Breast epithelium (tissue), 4 donors: Measurements from ENCODE around the gene KPNB1. TPM values are rescaled to one million over a fixed set of nuclear protein-coding genes. Genes with fewer than 3 reads are reported as not detected.
A peak's percentile ranks its signal among the peaks of the same experiment; 100 is the strongest.

Source experiments
- DNase-seq, 2 donors: peaks; one replicate each; pipeline ENCODE4 v3.0.0-alpha.2; 2019; ENCODE audit warnings: low spot score in 2 of 2
- H3K27ac ChIP-seq, 2 donors: fragments of 200-600 bp; sonication (generic) in 1 of 2; one replicate each; pipeline ENCODE4 v1.5.1; 2016 to 2019; ENCODE audit warnings: mild to moderate bottlenecking in 1 of 2
- H3K27me3 ChIP-seq, 2 donors: fragments of 200-600 bp; sonication (generic) in 1 of 2; one replicate each; pipeline versions ENCODE4 v1.5.1 to v1.6.0; 2017 to 2019; ENCODE audit warnings: control low read depth in 1 of 2, mild to moderate bottlenecking in 1 of 2
- H3K36me3 ChIP-seq: fragments of 200-600 bp; one replicate; pipeline ENCODE4 v1.5.1; 2019
- H3K4me1 ChIP-seq, 2 donors: fragments of 200-600 bp; sonication (generic); one replicate each; pipeline ENCODE4 v1.5.1; 2016 to 2019; ENCODE audit warnings: control low read depth in 1 of 2
- H3K4me3 ChIP-seq, 3 donors: fragments of 200-600 bp; sonication (generic); 1 replicate in 2 of 3; 2 replicates in 1 of 3; pipeline ENCODE4 v1.5.1; 2016 to 2019; ENCODE audit warnings: mild to moderate bottlenecking in 3 of 3, moderate library complexity in 2 of 3
- H3K9me3 ChIP-seq, 2 donors: fragments of 200-600 bp; sonication (generic) in 1 of 2; one replicate each; pipeline ENCODE4 v1.5.1; 2016 to 2019; ENCODE audit warnings: control low read depth in 1 of 2
- CTCF ChIP-seq, 3 donors: fragments of 450-650 bp; IDR thresholded peaks; one replicate each; pipeline ENCODE4 v1.5.1; 2016 to 2017; ENCODE audit warnings: antibody characterized with exemption in 3 of 3, mild to moderate bottlenecking in 3 of 3, moderate library complexity in 3 of 3
- POLR2A ChIP-seq: fragments of 450-650 bp; IDR thresholded peaks from one replicate; pipeline ENCODE4 v1.6.1; 2016; ENCODE audit warnings: antibody characterized with exemption, mild to moderate bottlenecking, moderate library complexity
- POLR2AphosphoS5 ChIP-seq, 3 donors: sonication (generic); formaldehyde crosslinking; IDR thresholded peaks; one replicate each; pipeline ENCODE4 v1.6.1; 2017; ENCODE audit warnings: antibody characterized with exemption in 3 of 3
- intact Hi-C: fragments of 100-400 bp; cut with DNase I; formaldehyde crosslinking; loops from one replicate; pipeline ENCODE4 v1.15.1; 2023; ENCODE audit warnings: low total_unique reads
- total RNA-seq, 3 donors: library from RNA; depleted of rRNA; stranded (reverse); fragments of >200 nt; gene quantifications; one replicate each; pipeline ENCODE4 v1.1.0, GENCODE V29; 2016

KPNB1 gene
- total RNA-seq, 3 donors from 2014 or later, result 148 to 238 (median 189) TPM

GRCh38 chr17:47693731-47694580 is 44.2 kb downstream of the KPNB1 start, which contains the start of gene TBKBP1:
TSS of gene TBKBP1 (plus strand) at chr17:47694161. CDS start at chr17:47696113, 1,952 bp downstream.
- Histone ChIP-seq H3K9me3 (no peaks in the 10 kb centered on the region), H3K27me3 (no peaks in the 10 kb centered on the region), H3K36me3 (no peaks in the 10 kb centered on the region), H3K4me3 (peak within 1 kb of the TSS; percentile 93 to 98 (median 95)), H3K4me1 (peaks cover 0 to 3% of the 10 kb centered on the region in 2 donors), H3K27ac (peak within 1 kb of the TSS; percentile 85 to 93)
- intact Hi-C loops, result no loop called here
- no peak for TF ChIP-seq POLR2A
- TF ChIP-seq POLR2AphosphoS5 (IDR thresholded peaks at IDR 0.05), result no peak
- no peak for TF ChIP-seq CTCF (IDR thresholded peaks at IDR 0.05)
- DNase-seq, result no peak

GRCh38 chr17:47694581-47695428 is 45.1 kb downstream of the KPNB1 start:
- Histone ChIP-seq H3K36me3 (no peaks in the 10 kb centered on the region), H3K27me3 (no peaks in the 10 kb centered on the region), H3K4me3 (peak overlapping the region; percentile 93 to 98 (median 95)), H3K4me1 (peaks cover 0 to 3% of the 10 kb centered on the region in 2 donors), H3K27ac (peak overlapping the region; percentile 85 to 93), H3K9me3 (no peaks in the 10 kb centered on the region)
- DNase-seq, result peak in 1 of 2 donors; percentile 50
- TF ChIP-seq CTCF (IDR thresholded peaks at IDR 0.05) (no peak), POLR2AphosphoS5 (IDR thresholded peaks at IDR 0.05) (no peak), POLR2A (no peak)
- intact Hi-C loops, result no loop called here

GRCh38 chr17:47695429-47696376 is 46.0 kb downstream of the KPNB1 start:
- no peak for DNase-seq

GRCh38 chr17:47696717-47697642 is 47.3 kb downstream of the KPNB1 start:
- peak overlapping the region in 1 of 3 donors; percentile 93 for H3K4me3 ChIP-seq
- TF ChIP-seq CTCF (IDR thresholded peaks at IDR 0.05) (no peak), POLR2AphosphoS5 (IDR thresholded peaks at IDR 0.05) (no peak), POLR2A (no peak)
- H3K9me3 ChIP-seq, result no peaks in the 10 kb centered on the region
- DNase-seq, result no peak
- no peaks in the 10 kb centered on the region for H3K36me3 ChIP-seq
- no peaks in the 10 kb centered on the region for H3K27me3 ChIP-seq
- intact Hi-C loops, result no loop called here
- peaks cover 0 to 3% of the 10 kb centered on the region in 2 donors for H3K4me1 ChIP-seq
- H3K27ac ChIP-seq, result peak overlapping the region in 1 of 2 donors; percentile 38

More at GRCh38 chr17:47695429-47696376, 46.0 kb downstream of the KPNB1 start:
- Histone ChIP-seq H3K27ac (peak overlapping the region; percentile 85 to 93), H3K4me1 (peaks cover 0 to 3% of the 10 kb centered on the region in 2 donors), H3K36me3 (no peaks in the 10 kb centered on the region), H3K9me3 (no peaks in the 10 kb centered on the region), H3K4me3 (peak overlapping the region; percentile 93 to 98 (median 95)), H3K27me3 (no peaks in the 10 kb centered on the region)
- intact Hi-C loops, result no loop called here
- TF ChIP-seq POLR2A (peak; percentile 14), POLR2AphosphoS5 (IDR thresholded peaks at IDR 0.05) (no peak)
